Small intestine (tissue), 7 donors: Measurements from ENCODE around the gene STRA8. TPM values are rescaled to one million over a fixed set of nuclear protein-coding genes. Genes with fewer than 3 reads are reported as not detected.
"Not testable (repeated sequence)": the region's sequence is repeated elsewhere in the genome, so short reads cannot be mapped to it uniquely, and the experiment has no call there.

Source experiments
- DNase-seq, 2 donors: peaks; one replicate each; pipeline versions ENCODE4 v3.0.0 to v3.0.0-alpha.2; 2013
- FAIRE-seq: peaks from 2 replicates; lab custom pipeline; 2012; peaks lifted over from hg19 to GRCh38; lab: Jason Lieb, UNC
- H3K27ac ChIP-seq, 3 donors: one replicate each; pipeline ENCODE4 v1.5.1; 2013; ENCODE audit warnings: low read length in 2 of 3, mild to moderate bottlenecking in 2 of 3, control low read depth in 1 of 3, inconsistent platforms in 1 of 3, low read depth in 1 of 3, moderate library complexity in 1 of 3
- H3K27me3 ChIP-seq, 3 donors: one replicate each; pipeline ENCODE4 v1.6.1; 2013; ENCODE audit warnings: low read length in 3 of 3, inconsistent platforms in 1 of 3; ENCODE audit not compliant: control insufficient read depth in 3 of 3, insufficient read depth in 3 of 3
- H3K36me3 ChIP-seq, 3 donors: one replicate each; pipeline ENCODE4 v1.6.1; 2013; ENCODE audit warnings: low read length in 3 of 3, inconsistent platforms in 1 of 3, low read depth in 1 of 3, mild to moderate bottlenecking in 1 of 3, moderate library complexity in 1 of 3; ENCODE audit not compliant: control insufficient read depth in 3 of 3, insufficient read depth in 2 of 3
- H3K4me1 ChIP-seq, 3 donors: one replicate each; pipeline ENCODE4 v1.6.1; 2013; ENCODE audit warnings: low read length in 2 of 3, inconsistent platforms in 1 of 3, low read depth in 1 of 3, mild to moderate bottlenecking in 1 of 3, moderate library complexity in 1 of 3; ENCODE audit not compliant: control insufficient read depth in 3 of 3, insufficient read depth in 2 of 3
- H3K4me3 ChIP-seq, 3 donors: one replicate each; pipeline ENCODE4 v1.5.1; 2013; ENCODE audit warnings: low read length in 3 of 3, control low read depth in 1 of 3, inconsistent platforms in 1 of 3, low read depth in 1 of 3, mild to moderate bottlenecking in 1 of 3, moderate library complexity in 1 of 3
- H3K9me3 ChIP-seq, 2 donors: one replicate each; pipeline ENCODE4 v1.6.1; 2013; ENCODE audit warnings: low read depth in 1 of 2, low read length in 1 of 2; ENCODE audit not compliant: control insufficient read depth in 2 of 2, insufficient read depth in 1 of 2
- WGBS, 3 donors: extraction: QIAGEN DNeasy Blood & Tissue Kit; methylation state at CpG; one replicate each; pipeline ENCODE4 v1.1.7; 2013; 5-methylcytosine and 5-hydroxymethylcytosine counted together
- polyA plus RNA-seq, 4 donors: library from polyadenylated mRNA; stranded (reverse) in 3 of 4; unstranded in 1 of 4; fragments of 200-250 nt in 3 of 4; fragments of 120-200 nt in 1 of 4; gene quantifications; one replicate each; pipeline versions ENCODE4 v1.2.1 to v1.2.3, GENCODE V29; 2013
- donor health status: healthy with polysubstance abuse.
- donor health status: control.
- donor health status: control.
- donor health status: Bipolar disorder and iron deficiency.
- donor health status: healthy.

The STRA8 gene
- polyA plus RNA-seq, 4 donors: not detected

DNA sequence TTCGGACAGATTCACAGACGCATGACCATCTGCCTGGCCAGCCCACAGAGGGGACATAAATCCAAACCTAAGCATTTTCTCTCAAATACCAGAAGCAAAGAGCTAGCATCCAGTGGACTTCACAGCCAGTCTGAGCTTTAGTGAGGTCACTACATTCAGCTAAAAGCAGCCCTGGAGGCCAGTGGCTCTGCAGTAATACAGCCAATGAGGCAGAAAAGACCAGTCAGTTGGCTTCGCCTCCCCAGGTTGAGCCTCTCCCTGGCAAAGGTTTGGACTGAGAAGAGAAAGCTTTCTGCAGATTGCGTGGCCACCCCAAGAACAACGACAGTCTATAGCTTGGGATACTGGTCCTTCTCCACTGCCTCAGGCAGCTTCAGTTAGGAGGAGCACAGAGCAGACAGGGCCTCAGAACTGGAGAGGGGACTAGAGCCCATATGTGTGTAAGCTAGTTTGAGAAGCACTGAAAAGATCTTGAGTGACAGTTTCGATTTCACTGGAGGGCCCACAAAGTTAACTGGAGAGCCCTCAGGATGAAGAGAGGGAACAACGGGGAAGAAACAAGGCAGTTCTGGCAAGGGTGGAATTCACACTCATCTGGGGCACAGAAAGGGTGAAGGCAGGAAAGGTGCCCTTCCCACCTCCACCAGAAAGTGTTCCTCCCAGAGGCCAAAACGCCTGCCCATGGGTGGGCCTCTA lies 26.1 kb upstream of the STRA8 start:
- 81 to 85% (median 85%) methylated on average over 8 of the region's 8 CpGs for WGBS, 3 donors
- Histone ChIP-seq H3K4me1 (peaks cover 0 to 3% (median 0%) of the 10 kb centered on the region in 3 donors), H3K27ac (no peak overlapping the region), H3K27me3 (peaks cover 0 to 8% (median 0%) of the 10 kb centered on the region in 3 donors), H3K9me3 (no peaks in the 10 kb centered on the region), H3K36me3 (peaks cover 0 to 15% (median 3%) of the 10 kb centered on the region in 3 donors), H3K4me3 (no peak overlapping the region)
- FAIRE-seq: no peak
- no peak for DNase-seq

DNA sequence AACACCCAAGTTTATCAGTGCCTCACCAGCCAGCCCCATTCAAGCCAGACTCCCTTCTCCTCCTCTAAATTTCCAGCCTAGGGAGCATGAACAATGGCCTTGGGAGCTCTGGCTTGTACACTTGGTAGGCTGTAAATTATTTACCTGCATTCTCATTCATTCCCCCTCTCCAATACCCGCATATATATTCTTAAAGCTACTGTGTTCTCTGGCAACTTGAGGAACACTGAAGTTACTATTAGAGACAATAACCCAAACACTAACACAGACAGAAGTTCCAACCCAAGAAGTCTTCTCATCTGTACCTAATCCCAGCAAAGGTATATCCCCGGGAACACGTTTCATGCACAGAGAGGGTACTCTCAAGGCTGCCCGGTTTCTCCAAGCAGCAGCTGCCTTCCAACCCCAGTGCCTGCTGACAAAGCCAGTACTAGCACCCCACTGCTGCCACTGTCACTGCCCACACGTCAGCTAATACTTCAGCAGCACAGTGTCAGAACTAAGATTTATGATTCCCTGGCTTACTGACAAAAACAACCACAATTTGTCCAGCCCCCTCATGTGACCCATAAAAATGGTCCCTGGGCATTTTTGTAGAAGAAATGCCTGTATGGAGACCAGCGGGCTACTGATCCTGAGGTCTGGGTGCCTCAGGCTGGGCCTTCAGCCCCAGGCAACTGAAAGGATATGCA lies 25.4 kb upstream of the STRA8 start:
- Histone ChIP-seq H3K9me3 (no peaks in the 10 kb centered on the region), H3K4me1 (peaks cover 0 to 3% (median 0%) of the 10 kb centered on the region in 3 donors), H3K27me3 (peaks cover 0 to 8% (median 0%) of the 10 kb centered on the region in 3 donors), H3K36me3 (peaks cover 0 to 11% (median 3%) of the 10 kb centered on the region in 3 donors), H3K27ac (no peak overlapping the region), H3K4me3 (no peak overlapping the region)
- WGBS, 3 donors: 76 to 87% (median 82%) methylated on average over 6 of the region's 6 CpGs
- FAIRE-seq (no peak), DNase-seq (no peak)

DNA sequence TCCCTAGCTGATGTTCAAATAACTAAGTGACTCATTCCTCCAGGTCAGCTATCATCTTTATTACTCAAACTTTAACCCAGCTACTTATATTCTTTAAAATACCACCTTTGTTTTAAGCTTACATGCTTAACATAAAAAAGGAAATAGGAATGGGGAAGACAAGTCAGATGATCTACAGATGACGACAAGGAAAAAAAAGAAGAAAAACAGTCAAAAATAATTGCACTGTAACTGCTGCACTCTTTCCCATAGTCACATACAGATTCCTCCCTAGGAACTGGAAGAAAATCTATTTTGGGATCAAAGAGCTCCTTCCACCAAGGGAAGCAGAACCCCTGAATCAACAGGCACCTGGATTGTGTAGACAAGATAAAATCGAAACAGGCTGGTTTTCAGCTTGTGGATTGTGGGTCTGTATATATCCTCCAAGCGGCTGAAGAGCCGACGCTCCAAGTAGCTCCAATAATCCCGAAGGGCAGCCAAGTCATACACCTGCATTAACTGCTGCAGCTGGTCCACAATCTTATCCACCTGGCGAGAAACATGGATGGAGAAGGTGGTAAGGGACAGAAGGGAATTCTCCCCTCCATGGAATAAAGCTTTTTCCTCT lies 24.3 kb upstream of the STRA8 start:
- no peaks in the 10 kb centered on the region for H3K9me3 ChIP-seq
- H3K4me1 ChIP-seq: peaks cover 0 to 3% (median 0%) of the 10 kb centered on the region in 3 donors
- FAIRE-seq (no peak), DNase-seq (no peak)
- no peak overlapping the region for H3K4me3 ChIP-seq
- peaks cover 0 to 18% (median 0%) of the 10 kb centered on the region in 3 donors for H3K27me3 ChIP-seq
- 73 to 87% (median 74%) methylated on average over 7 of the region's 7 CpGs for WGBS, 3 donors
- H3K27ac ChIP-seq: no peak overlapping the region
- peaks cover 0 to 7% (median 1%) of the 10 kb centered on the region in 3 donors for H3K36me3 ChIP-seq

GRCh38 chr7:135210888-135211178 lies 22.8 kb upstream of the STRA8 start:
- Histone ChIP-seq H3K27ac (peak overlapping the region; percentile 58 to 96 (median 70)), H3K4me1 (peaks cover 0 to 3% (median 0%) of the 10 kb centered on the region in 3 donors), H3K36me3 (peaks cover 0 to 2% (median 0%) of the 10 kb centered on the region in 3 donors), H3K27me3 (peaks cover 0 to 31% (median 0%) of the 10 kb centered on the region in 3 donors), H3K9me3 (no peaks in the 10 kb centered on the region), H3K4me3 (peak overlapping the region; percentile 73 to 83 (median 78))
- FAIRE-seq (no peak), DNase-seq (no peak)
- 0 to 1% (median 1%) methylated on average over 13 of the region's 13 CpGs for WGBS, 3 donors

GRCh38 chr7:135211179-135211945 lies 22.3 kb upstream of the STRA8 start, which contains the start of gene WDR91:
WDR91 (minus strand) TSS chr7:135211526; CDS start chr7:135211502, 24 bp downstream.
- Histone ChIP-seq H3K36me3 (no peaks in the 10 kb centered on the region), H3K4me1 (peaks cover 0 to 3% (median 0%) of the 10 kb centered on the region in 3 donors), H3K9me3 (no peaks in the 10 kb centered on the region), H3K4me3 (peak within 1 kb of the TSS; percentile 73 to 83 (median 78)), H3K27ac (peak within 1 kb of the TSS; percentile 58 to 96 (median 70)), H3K27me3 (peaks cover 0 to 31% (median 0%) of the 10 kb centered on the region in 3 donors)
- peak; percentile 93 to 96 for DNase-seq
- 0 to 1% (median 0%) methylated on average over 68 to 82 of the region's 82 CpGs for WGBS, 3 donors
- no peak for FAIRE-seq

DNA sequence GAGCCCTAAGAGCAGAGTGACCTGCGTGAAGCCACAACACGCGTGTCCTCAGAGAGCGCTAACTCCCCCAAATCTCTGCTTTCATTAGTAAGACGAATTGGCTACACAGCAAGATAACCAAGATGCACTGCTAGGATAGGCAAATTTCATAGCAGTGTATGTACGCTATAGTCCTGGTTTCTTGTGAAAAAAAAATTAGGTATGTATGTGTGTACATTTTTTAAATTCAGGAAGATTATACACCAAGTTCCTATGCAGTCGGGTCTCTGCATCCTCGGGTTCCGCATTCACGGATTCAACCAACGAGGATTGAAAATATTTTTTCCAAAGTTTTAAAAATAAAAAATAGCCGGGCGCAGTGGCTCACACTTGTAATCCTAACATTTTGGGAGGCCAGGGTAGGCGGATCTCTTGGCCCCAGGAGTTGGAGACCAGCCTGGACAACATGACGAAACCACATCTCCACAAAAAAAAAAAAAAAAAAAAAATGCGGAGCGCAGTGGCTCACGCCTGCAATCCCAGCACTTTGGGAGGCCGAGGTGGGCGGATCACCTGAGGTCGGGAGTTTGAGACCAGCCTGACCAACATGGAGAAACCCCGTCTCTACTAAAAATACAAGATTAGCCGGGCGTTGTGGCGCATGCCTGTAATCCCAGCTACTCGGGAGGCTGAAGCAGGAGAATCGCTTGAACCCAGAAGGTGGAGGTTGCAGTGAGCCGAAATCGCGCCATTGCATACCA lies 21.5 kb upstream of the STRA8 start:
- WGBS, 3 donors: 53 to 59% (median 56%) methylated on average over 28 to 30 of the region's 30 CpGs
- Histone ChIP-seq H3K27ac (peak overlapping the region in 2 of 3 donors; percentile 69 to 91), H3K4me3 (peak overlapping the region in 2 of 3 donors; percentile 52 to 73), H3K27me3 (peaks cover 0 to 31% (median 0%) of the 10 kb centered on the region in 3 donors)
- not testable (repeated sequence) for DNase-seq, H3K4me1 ChIP-seq, FAIRE-seq, H3K9me3 ChIP-seq, H3K36me3 ChIP-seq

- no peaks in the 10 kb centered on the region for H3K36me3 ChIP-seq
- peaks cover 0 to 37% (median 0%) of the 10 kb centered on the region in 3 donors for H3K27me3 ChIP-seq
- no peak for DNase-seq
- no peak for FAIRE-seq
- 59 to 76% (median 75%) methylated on average over 2 of the region's 2 CpGs for WGBS, 3 donors
- no peaks in the 10 kb centered on the region for H3K9me3 ChIP-seq
- H3K4me3 ChIP-seq: no peak overlapping the region
- H3K27ac ChIP-seq: no peak overlapping the region
- peaks cover 0 to 6% (median 5%) of the 10 kb centered on the region in 3 donors for H3K4me1 ChIP-seq
Measured at GRCh38 chr7:135213831-135214230, 19.8 kb upstream of the STRA8 start.
